Measurements from ENCODE around the gene HSD17B13.
"Not testable (repeated sequence)": the region's sequence is repeated elsewhere in the genome, so short reads cannot be mapped to it uniquely, and the experiment has no call there.

Gene HSD17B13

DNA sequence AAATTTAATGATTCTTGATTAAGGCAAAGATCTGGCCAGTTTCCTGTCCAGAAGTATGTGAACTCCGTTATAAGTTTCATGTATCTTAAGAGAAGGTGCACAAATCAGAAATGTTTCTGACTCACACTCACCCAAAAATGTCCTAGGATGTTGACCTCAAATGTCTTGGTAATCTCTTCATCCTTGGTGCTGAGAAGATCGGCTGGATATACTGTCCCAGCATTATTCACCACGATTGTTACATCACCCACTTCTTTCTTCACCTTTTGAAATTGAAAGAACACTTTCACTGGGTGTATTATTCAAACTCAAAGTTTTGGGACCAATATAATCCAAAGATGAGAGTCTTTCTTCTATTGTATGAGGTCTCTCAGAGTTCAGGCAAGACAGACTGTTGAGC, 5.7 kb downstream of the HSD17B13 start:
- no peak for DNase-seq (ENCODE audit: low spot score)

GRCh38 chr4:87315000-87315399, 7.7 kb downstream of the HSD17B13 start:
- not testable (repeated sequence) for DNase-seq (ENCODE audit: low spot score)

DNA sequence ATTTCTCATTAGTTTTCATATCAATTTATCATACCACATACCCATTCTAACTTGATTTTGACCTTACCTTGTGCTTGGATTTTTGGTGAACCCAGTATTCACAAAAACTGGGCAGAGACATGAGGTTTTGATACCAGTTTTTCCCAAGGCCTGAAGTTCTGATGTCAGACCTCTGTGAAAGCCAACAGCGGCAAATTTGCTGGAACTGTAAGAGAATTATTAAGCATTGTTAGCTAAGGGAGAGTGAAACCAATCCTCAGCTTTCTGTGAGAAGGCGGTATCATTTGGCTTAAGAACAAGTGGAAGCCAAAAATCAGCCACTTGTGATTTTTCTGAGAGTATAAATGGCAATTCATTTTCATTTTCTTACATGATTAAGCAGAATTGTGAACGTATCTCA, 8.9 kb downstream of the HSD17B13 start:
- no peak for DNase-seq (ENCODE audit: low spot score)

DNA sequence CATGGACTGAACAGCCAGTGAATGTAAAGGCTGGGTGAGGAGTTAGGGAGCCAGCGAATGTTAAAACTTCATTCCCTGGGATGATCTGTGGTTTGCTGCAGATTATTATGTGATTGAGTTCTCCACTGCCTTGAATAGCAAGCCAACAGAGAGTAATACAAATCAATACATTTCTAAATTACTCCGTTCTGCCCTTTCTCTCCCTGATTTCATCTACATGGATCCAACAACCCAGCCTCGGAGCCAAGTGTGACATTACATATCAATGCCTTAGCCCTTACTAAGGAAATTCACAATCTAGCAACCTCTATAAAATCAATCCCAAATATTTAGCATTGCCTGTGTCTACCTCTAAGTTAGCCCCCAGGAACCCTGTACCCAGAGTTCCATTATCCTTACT, 11.0 kb downstream of the HSD17B13 start:
- no peak for DNase-seq (ENCODE audit: low spot score)

DNA sequence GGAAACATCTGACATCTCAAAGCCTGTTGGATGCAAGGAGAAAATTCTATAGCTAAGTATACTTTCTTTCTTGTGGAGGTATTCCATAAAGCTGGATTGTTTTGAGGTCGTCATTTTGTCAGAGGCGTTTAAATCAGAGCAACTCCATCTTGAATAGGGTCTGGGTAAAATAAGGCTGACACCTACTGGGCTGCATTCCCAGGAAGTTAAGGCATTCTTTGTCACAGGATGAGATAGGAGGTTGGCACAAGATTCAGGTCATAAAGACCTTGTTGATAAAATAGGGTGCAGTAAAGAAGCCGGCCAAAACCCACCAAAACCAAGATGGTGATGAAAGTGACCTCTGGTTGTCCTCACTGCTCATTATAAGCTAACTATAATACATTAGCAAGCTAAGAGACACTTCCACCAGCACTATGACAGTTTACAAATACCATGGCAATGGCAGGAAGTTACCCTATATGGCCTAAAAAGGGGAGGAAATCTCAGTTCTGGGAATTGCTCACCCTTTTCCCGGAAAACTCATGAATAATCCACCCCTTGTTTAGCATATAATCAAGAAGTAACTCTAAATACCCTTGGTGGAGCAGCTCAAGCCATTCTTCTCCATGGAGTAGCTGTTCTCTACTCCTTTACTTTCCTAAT, 11.9 kb downstream of the HSD17B13 start:
- DNase-seq (ENCODE audit: low spot score) = no peak

DNA sequence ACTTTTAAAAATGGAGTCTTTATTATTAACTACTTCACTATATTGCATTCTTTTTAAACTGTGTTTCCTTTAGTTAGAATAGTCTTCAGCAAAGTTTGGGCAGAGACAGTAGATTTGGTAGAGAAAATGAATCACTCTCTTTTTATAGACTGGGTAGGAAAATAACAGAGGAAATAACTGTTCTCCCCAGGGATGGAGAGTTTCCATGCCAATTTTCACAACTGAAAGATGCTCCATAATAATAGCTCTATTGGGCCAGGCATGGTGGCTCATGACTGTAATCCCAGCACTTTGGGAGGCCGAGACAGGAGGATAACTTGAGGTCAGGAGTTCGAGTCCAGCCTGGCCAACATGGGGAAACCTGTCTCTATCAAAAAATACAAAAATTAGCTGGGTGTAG, 13.1 kb downstream of the HSD17B13 start:
- DNase-seq (ENCODE audit: low spot score) = peak; percentile 30

GRCh38 chr4:87306056-87306455, 16.6 kb downstream of the HSD17B13 start:
- no peak for DNase-seq (ENCODE audit: low spot score)

GRCh38 chr4:87305562-87305961, 17.1 kb downstream of the HSD17B13 start:
- no peak for DNase-seq (ENCODE audit: low spot score)

DNA sequence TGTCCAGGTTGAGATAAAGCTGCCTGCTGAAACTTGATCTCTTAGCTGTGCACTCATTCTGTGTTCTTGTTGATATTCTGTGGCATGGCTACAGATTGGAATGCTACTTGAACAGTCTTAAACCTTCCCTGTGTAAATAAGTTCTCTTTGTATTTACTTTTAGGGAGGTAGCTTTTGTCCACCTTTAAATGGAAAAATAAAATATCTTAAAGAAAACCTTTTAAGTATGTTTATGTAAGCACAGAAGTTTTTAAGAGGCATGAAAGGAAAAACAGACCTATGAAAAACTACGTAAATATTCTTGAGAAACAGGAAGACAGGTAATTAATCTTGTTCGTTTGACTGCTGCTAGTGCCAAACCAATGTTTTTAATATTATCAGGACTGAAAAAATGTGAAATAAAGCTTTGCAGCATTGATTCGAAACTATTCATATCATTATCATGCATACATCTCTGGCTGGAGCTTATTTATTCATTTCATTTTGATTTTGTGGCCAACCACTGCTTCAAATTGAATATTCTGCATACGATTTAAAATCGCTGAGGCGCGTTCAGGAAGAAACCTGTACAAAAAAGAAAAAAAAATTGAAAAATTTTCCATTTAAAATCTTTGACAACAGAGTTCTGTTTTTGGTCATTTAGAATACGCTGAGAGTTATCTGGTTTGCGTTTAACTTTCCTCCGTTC, 17.8 kb downstream of the HSD17B13 start:
- no peak for DNase-seq (ENCODE audit: low spot score)

GRCh38 chr4:87299898-87300297, 22.8 kb downstream of the HSD17B13 start:
- no peak for DNase-seq (ENCODE audit: low spot score)

DNA sequence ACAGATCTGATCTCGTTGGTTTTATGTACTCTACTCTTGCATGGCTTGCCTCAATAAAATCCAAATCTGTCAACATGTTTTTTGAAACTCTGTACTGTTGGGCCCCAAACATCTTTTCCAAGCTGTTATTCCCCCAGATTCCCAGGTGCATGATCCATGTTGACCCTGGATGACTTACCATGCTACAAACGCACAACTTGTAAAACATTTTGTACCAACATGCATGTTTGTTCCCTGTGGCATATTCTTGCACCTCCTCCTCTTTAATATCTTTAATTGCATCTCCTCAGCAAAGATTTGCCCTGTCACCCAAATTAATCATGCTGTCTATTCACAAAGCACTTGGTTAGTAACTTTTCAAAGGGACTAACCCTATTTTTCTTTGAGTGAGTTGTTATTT, 24.3 kb downstream of the HSD17B13 start:
- DNase-seq (ENCODE audit: low spot score) = no peak

DNA sequence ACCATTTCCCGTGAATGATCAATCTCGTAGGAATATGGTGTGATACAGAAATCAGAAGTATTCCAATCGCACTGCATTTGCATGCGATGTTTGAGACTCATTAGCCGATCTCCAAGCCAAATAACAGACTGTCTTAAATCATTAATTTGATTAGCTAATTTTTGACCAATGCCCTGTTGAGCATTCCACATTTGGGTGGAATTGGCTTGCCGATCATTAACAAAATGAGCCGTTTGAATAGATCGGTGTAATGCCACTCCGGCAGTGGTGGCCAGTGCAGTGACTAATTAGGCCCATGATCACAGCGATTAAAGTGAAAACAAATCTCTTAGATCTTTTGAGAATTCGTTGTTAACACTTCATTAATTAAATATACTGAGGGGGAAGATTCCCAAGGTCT, 27.8 kb downstream of the HSD17B13 start:
- not testable (repeated sequence) for DNase-seq (ENCODE audit: low spot score)

GRCh38 chr4:87293889-87294288, 28.8 kb downstream of the HSD17B13 start:
- not testable (repeated sequence) for DNase-seq (ENCODE audit: low spot score)

GRCh38 chr4:87286970-87287369, 35.7 kb downstream of the HSD17B13 start:
- no peak for DNase-seq (ENCODE audit: low spot score)

DNA sequence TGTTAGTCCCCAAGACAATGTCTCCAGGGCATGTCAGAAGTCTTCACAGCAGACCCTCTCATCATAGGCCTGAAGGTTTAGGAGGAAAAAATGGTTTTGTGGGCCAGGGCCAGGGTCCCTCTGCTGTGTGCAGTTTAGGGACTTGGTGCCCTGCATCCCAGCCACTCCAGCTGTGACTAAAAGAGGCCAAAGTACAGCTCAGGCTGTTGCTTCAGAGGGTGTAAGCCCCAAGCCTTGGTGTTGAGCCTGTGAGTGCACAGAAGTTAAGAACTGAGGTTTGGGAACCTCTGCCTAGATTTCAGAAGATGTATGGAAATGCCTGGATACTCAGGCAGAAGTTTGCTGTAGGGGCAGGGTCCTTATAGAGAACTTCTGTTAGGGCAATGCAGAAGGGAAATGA, 38.4 kb downstream of the HSD17B13 start:
- not testable (repeated sequence) for DNase-seq (ENCODE audit: low spot score)

- no peak for DNase-seq (ENCODE audit: low spot score)
Measured at GRCh38 chr4:87283151-87283550, 39.5 kb downstream of the HSD17B13 start.

- DNase-seq (ENCODE audit: low spot score) = no peak
Measured at GRCh38 chr4:87281603-87282002, 41.1 kb downstream of the HSD17B13 start.

GRCh38 chr4:87278335-87278794, 44.3 kb downstream of the HSD17B13 start:
- DNase-seq (ENCODE audit: low spot score) = no peak

DNA sequence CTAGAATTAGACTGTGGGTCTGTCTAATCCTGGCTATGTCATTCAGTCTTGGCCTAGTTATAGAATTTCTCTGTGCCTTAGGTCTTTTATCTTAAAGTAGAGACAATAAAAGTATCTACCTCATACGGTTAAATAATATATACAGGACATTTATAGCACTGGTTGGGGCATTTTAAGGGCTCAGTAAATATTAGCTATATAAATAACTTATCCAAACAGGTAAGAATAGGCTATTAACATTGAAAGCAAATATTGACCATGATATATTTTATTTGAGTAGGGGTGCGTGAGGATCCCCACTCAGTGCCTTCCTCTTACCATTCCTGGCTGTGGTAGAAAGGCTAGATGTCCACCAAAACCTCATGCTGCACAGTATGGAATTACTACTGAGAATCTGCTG, 47.4 kb downstream of the HSD17B13 start:
- DNase-seq (ENCODE audit: low spot score) = no peak

DNA sequence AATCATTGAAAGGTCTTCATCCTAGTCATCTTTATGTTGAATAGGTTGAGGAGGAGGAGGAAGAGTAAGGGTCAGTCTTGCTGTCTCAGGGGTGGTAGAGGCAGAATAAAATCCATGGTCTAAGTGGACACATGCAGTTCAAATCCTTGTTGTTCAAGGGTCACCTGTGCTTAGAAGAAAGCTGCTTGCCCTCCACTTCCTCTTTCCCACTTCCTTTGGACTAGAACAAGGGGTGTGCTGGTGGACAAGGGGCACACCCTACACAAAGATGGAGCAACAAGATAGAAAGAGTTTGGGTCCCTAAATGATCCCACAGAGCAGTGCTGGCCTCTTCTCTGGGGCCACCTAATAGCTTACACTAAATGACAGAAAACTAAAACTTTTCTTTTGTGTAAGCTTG, 47.9 kb downstream of the HSD17B13 start:
- DNase-seq (ENCODE audit: low spot score) = no peak

DNA sequence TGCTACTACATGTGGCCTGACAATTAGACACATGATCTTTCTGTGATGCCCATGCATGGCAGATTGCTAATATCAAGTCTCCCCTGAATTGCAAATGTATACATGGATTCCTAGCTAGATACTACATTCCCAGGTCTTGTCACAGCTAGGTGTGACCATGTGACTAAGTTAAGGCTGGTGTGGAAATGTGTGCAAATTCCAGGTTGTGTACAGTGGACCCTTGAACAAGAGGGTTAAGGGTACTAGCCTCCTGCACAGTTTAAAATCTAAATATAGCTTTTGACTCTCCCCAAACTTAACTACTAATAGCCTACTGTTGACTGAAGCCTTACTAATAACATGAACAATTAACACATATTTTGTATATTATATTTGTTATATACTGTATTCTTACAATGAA, 48.4 kb downstream of the HSD17B13 start:
- DNase-seq (ENCODE audit: low spot score) = no peak

DNA sequence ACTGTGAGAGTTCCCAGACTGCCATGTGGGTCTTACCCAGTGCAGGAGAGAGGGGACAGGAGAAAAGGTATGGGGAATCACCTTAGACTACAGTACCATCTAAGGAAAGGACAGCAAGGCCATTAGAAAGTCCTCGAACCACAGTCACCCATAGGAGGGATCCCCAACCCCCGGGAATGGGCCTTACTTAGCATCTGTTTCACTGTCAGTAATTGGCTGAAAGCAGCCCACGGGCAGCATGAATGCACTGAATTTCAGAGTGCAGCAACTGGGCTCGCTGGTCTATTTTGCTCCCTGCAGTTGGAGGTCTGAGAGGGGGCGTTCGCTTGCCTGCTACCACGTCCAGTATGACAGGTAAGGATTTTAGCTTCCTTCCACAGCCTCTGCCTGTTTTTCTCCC, 51.9 kb downstream of the HSD17B13 start:
- no peak for DNase-seq (ENCODE audit: low spot score)

GRCh38 chr4:87270144-87270543, 52.5 kb downstream of the HSD17B13 start:
- peak; percentile 46 for DNase-seq (ENCODE audit: low spot score)

DNA sequence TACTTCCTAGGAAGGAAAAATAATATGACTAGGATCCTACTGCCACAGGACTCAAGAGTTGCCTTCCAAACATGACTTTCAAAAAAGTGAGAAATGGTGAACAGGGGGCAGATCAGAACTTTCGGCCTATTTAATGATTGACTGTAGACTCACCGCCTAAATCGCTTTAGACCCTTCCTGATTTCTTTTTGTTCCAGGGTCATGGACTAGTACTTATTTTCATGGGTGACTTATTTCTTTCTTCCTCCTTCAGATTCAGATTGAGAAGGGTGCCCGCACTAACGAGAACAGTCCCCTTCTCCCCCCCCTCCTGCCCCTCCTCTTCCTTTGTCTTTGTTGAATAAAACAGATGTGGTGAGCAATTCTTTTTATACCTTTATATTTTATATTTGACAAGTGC, 54.3 kb downstream of the HSD17B13 start:
- no peak for DNase-seq (ENCODE audit: low spot score)
